ENCODE results near the gene KLC3.
A peak's percentile ranks its signal among the peaks of the same experiment; 100 is the strongest.

KLC3 gene

DNA sequence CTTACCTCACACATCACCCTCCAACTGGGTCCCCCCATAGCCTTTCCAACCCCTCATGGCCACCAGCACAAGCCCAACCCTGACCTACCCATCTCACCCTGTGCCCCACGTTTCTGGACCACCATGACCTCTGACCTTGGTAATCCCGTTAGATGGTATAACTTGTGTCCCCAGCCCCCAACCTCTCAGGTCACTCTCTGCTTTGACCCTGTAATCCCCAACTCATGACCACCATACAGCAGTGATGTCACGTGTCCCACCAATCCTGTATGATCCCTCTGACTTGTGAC is 8.5 kb downstream of the KLC3 start:
- DNase-seq (ENCODE audit: low read depth) = no peak

DNA sequence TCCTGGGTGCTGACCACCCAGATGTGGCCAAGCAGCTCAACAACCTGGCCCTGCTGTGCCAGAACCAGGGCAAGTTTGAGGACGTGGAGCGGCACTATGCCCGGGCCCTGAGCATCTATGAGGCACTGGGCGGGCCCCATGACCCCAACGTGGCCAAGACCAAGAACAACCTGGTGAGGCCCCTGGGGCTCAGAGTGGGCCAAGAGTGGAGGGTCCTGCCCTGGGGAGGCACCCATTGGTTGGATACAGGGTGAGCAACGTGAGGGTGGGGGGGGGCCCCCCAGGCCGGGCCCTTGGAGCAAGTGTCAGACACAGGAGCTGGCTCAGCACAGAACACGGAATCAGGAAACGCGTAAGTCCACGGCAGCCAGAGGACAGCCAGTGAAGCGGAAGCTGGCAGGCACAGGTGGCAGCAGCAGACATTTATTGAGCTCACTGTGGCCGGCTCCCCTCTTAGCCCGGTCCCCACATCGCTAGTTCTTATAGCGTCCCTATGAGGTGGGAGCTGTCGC is 8.9 kb downstream of the KLC3 start:
- no peak for DNase-seq (ENCODE audit: low read depth)

DNA sequence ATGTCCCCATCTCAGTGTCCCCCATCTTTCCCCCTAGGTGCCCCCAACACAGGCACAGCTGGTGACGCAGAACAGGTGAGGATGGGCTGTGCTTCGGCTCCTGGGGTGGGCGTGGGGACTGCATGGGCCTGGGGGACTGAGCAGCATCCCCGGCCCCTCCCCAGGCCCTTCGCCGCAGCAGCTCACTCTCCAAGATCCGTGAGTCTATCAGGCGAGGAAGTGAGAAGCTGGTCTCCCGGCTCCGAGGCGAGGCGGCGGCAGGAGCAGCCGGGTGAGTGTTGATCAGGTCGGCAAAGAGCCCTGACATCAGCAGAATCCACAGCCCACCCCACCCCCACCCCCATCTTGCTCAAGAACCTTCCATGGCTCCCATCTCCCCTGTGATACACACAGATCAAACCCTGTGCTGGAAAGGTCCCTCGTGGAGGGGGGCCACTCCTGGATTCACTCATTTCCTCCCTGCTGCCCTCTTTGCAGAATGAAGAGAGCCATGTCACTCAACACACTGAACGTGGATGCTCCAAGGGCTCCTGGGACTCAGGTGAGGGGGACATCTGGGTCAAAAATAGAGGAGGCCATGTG is 10.0 kb downstream of the KLC3 start:
- no peak for DNase-seq (ENCODE audit: low read depth)

DNA sequence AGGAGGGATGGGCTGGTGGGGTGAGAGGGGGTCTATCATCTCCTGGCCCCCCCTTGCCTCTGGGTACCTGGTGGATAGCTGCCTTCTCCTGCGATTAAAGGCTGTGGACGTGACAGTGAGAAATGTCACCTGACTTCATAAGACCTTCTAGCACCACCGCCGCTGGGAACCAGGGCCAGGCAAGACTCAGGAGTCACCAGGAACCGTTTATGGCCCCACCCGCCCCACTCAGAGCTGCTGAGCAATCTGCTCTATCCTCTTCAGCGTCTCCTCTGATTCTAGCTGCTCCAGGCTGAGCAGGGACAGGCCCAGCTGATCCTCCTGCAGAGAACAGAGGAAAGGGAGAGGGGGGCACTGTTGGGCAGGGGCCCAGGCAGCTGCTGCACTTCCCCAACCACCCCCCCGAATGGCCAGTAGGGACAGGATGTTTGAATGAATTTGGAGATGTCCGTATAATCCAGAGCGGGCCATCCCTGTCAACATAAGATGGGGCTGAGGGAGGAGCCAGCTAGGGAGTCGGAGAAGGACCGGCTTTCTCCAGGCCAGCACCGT is 10.9 kb downstream of the KLC3 start:
- no peak for DNase-seq (ENCODE audit: low read depth)

DNA sequence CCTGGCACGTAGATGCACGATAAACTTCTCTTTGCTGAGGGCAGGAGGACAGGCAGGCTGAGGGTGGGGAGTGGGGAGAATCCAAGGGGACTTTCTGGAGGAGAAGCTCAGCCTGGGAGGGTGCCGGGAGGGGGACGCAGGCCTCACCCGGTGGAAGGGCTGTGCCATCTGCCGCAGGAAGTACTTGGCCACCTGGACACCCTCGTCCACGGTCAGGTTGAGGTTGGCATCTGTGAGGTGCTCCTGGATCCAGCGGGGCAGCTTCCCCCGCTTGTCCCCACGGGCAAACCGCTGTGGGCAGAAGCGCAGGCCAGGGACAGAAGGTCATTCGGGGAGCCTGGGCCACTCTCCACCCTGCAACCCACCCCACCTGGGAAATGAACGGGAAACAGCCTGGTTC is 11.5 kb downstream of the KLC3 start:
- DNase-seq (ENCODE audit: low read depth) = no peak

DNA sequence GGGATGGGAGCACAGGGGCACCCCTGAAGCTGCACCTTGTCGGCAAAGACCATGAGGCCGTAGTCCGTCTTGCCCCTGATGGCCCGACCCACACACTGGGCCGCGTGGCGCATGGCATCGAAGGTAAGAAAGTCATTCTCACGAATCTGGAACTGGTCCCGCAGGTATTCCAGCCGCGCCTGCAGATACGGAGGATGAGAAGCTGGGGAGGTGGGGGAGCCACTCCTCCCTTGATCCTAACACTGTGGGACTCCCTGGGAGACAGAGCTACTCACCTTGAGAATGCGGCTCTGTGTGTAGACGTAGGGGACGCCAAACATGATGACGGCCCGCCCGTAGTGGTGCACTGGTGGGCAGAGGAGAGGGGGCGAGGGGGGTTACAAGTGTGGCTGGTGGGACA is 11.9 kb downstream of the KLC3 start:
- no peak for DNase-seq (ENCODE audit: low read depth)

DNA sequence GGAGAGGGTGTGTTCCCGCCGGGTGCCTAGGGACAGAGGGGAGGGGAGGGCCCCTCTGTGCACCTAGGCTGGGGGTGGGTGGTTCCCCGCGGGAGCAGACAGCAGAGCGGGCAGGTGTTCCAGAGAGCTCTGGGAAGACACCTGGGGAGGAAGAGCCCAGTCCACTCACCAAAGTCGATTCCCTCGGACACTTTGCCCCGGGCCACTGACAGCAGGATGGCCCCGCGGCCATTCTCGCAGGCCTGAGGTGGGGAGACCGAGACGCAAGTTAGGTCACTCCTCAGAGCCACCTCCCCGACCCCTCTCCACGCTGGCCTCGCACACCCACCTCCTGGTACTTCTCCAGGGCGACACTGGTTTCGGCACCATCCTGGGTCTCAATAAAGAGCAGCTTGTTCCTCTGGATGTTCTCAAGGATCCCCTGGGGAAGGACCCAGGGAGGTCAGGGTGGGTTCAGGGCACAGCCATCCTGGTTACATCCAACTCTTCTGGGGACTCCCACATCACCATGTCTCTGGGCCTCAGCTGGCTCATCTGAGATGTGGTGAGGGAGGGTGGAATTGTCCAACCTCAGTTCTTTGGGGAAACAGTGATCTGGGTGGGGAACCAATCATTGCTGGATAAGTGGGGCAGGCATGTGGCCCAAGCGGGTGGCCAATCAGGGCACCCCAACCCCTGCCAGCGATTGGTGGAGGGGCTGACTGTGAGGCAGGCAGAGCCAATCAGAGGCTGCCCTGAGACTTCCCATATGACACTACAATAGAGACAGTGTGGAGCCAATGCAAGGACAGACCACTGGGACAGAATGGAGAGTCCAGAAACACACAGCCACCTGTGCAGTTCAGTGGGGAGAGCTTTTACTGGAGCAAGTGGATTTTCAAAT is 12.6 kb downstream of the KLC3 start:
- no peak for DNase-seq (ENCODE audit: low read depth)

DNA sequence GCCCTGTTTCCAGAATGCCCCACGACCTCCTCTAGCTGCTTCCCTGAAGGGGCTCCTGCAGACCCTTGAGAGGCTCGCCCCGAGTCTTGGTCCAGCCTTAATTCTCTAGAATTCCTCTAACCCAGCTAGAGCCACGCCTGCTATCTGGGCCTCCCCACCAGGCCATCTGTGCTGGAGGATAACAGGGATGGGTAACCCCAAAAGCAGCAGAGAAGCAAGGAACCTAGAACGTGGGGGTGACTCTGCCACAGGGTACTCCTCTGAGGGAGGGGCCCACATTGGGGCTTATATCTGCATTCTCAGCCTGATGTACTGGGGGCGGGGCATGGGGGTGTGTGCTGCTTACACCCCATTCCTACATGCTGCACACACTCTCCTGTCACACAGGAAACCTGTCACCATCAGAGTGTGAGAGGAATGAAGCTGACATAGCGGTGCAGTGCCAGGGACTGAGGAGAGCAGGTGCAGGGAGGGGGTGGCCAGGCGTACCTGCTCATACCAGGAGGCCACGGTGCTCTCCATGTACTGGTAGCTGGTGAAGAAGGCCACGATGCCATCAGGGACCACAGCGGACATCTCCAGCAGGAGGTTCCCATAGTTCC is 13.8 kb downstream of the KLC3 start:
- no peak for DNase-seq (ENCODE audit: low read depth)

DNA sequence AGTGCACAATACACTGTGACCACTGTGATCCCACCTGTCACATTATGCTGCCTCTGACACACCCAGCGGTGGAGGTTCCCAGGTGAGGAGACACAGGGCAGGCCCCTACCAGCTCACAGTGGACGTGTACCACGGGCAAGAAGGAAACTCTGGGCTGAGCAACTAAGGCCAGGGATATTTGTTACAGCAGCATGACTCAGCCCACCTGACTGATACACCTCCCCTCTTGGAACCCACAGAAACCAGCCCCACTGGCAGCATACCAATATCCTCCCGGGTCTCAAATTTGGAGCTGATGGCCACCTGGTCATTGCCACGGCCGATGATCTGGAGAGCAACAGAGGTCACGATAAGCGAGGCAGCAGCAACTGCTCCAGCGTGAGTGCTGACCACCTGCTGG is 14.9 kb downstream of the KLC3 start:
- DNase-seq (ENCODE audit: low read depth) = no peak

DNA sequence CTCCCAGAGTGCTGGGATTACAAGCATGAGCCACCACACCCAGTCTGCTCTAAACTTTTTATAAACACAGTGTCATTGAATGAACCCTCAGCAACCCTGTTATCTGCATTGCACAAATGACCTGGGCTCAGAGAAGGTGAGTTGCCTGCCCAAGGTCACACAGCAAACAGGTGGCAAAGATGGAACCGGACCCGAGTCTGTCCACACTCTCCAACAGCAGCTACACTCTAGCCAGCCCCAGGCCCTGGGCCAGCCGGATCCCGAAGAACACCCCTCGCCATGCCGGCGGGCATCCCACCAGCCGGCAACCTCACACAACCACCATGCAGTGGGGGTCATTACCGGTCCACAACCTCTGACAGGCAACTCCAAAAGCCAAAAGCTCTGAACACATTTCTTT is 15.4 kb downstream of the KLC3 start:
- no peak for DNase-seq (ENCODE audit: low read depth)

DNA sequence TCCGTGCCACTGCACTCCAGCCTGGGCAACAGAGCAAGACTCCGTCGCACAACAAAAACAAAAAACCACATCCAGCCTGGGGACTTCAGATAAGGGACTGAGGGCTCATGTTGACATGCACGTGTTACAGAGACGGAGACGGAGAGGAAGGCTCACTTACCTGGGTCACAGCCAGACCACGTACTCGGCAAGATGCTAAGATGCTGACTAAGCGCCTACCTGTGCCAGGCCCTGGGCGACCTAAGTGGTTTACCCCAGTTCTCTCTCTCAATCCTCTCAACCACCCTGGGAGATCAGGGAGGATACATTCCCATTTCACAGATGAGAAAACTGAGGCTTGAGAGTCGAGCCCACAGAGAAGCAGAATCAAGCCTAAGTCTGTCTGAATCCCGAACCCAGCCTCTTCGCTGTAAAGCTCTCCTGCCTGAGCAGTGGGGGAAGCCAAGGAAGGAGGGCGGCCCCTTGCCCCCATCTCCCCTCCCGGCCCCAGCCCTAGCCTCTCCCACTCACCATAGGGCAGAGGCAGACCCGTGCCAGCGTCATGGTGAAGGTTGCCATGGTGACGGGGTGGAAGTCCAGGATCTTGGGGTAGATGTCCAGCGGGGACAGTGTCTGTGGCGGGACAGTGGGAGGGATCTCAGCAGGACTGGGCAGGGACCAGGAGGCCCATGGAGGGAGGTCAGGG is 16.4 kb downstream of the KLC3 start:
- no peak for DNase-seq (ENCODE audit: low read depth)

DNA sequence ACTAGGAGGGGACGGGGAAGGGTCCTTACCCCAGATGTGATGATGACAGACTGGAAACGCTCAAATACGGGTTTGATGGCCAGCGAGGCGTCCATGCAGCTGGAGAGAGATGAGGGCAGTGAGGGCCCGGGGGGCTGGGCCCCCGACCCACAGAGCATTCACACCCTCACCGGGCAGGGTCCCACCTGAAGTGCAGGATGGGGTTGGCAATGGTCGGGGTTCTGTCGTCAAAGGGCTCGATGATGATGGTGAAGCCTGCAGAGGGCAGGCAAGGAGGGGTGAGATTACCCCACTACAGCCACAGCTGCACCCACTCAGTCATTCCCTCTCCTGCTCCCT is 16.9 kb downstream of the KLC3 start:
- DNase-seq (ENCODE audit: low read depth) = no peak

DNA sequence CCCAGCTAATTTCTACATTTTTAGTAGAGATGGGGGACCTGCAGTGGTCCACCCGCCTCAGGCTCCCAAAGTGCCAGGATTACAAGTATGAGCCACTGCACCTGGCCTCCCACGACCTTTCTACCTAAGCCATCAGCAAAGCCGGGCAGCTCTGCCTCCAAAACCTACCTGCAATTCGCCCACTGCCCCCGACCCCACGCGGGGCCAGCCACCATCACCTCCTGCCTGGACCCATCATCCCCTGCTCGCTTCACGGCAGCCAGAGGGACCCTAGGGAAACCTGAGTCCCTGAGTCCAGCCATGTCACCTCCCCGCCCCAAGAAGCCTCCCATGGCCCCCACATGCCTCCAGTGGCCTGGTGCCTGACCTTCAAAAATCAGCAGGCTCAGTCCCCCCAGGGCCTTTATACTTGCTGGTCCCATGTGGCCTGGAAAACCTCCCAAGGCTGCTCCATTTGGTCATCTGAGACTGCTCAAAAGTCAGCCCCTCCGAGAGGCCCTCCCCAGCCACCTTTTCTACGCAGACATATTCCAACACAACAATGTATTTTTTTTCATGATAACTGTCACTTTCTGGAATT is 17.8 kb downstream of the KLC3 start:
- no peak for DNase-seq (ENCODE audit: low read depth)

DNA sequence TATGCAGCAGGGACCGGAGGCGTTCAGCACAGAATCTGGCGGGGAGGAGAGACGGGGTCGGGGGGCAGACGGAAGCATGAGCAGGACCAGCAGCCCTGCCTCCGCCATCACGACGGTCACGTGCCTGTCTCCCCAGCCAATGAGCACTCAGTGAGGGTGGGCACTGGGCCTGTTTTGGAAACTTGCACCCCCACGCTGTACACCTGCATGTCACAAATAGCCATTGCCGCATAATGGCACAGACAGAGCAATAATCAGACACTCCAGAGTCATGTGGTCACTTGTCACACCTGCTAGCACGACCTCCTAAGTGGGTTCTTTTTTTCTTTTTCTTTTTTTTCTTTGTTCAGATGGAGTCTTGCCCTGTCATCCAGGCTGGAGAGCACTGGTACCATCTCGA is 21.1 kb downstream of the KLC3 start:
- DNase-seq (ENCODE audit: low read depth) = no peak

DNA sequence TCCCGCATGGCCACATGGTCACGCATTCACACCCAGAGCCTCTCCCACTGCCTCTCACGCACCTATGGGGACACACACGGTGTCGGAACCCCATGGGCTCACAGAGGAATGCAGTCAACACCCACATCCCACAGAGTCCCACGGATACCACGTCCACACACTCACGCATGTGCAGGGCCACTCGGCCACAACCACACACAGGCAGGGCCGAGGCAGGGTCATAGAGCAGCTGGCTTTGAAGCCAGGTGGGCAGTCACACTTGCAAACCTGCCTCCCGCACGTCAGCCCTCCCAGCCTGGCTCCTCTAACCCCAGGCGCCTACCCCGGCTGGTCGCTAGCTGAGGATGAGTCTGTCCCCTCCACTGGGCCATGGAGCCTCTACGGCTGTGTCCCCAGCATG is 21.7 kb downstream of the KLC3 start:
- no peak for DNase-seq (ENCODE audit: low read depth)

DNA sequence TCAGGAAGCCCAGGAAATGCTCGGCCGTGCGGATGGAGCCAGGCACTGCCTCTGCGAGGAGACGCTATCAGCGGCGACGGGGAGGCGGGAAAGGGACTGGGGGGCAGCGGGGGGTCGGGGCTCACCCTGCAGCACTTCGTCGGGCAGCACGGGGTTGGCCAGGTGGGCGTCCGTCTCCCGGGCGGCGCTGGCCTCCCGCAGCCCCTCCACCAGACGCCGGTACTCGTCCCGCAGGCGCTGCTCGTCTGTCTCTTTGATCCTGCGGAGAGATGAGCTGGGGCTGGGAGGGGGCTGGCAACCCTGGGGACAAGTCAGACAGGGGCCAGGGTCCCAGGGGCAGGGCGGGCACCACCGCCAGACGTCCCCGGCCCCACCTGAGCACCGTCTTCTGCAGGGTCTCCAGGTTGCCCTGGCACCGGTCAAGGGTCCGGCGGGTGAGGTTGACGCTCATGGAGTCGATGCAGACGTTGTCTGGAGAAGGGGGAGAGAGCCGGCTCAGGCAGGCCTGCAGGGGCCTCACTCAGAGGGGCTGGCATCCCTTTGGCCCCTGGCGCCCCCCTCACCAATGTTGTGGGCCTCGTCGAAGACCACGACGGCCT is 23.4 kb downstream of the KLC3 start:
- no peak for DNase-seq (ENCODE audit: low read depth)

DNA sequence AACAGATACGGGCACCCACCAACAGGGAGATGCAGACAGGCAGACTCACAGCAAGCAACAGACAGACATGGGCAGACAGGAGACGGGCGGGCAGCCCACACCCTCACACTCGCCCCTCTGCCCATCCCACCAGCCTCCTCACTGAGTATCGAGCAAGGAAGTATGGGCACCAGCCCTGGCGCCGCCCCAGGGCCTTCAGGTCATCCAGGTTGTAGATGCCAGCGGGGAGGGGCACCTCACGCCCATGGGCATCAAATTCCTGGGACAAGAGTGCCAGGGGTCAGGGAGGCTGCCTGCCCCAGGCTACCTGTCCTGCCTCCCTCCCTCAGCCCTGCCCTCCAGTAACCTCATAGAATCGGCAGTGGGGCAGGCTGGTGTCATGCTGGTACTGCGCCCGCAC is 24.1 kb downstream of the KLC3 start:
- DNase-seq (ENCODE audit: low read depth) = no peak

DNA sequence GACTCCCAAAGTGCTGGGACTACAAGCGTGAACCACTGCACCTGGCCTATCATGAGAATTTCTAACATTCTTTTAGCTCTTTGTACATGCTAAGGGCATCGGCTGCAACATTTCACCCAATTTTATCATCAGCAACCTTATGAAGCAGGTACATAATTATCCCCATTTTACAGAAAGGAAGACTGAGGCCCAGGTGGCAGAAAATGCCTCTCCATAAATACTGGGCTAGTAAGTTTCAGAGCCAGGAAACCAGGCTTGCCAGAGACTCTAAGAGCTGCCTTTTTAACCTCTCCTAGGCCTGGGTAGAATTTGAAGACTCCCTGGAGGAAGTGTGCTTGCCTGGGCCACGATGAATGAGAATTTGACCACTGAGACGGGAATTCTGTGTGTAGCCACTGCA is 27.6 kb downstream of the KLC3 start:
- DNase-seq (ENCODE audit: low read depth) = no peak

DNA sequence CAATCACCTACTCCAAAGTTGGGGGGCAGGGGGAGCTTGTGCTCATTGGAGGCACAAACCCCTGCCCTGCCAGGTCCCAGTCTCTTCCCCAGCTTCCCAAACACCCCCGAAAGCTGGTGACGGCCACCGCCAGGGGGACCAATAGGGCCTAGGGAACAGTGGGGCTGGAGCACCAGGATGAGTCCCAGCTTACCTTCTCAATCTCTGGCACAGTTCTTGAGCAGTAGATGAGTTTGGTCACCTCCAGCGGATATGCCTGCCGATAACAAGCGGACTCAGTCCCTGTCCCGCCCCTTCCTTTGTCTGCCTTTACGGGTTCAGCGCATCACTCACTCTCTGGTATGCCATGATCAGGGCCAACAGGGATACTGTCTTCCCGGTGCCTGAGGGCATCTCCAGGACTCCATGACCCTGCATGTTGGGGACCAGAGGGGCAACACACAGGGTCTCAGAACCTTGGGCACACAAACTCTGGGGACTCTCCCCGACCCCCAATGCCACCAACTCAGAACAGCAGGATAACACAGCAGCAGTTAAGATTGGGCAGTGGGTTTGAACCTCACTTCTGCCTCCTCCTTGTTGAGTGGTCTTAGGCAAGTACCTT is 28.3 kb downstream of the KLC3 start:
- DNase-seq (ENCODE audit: low read depth) = no peak

DNA sequence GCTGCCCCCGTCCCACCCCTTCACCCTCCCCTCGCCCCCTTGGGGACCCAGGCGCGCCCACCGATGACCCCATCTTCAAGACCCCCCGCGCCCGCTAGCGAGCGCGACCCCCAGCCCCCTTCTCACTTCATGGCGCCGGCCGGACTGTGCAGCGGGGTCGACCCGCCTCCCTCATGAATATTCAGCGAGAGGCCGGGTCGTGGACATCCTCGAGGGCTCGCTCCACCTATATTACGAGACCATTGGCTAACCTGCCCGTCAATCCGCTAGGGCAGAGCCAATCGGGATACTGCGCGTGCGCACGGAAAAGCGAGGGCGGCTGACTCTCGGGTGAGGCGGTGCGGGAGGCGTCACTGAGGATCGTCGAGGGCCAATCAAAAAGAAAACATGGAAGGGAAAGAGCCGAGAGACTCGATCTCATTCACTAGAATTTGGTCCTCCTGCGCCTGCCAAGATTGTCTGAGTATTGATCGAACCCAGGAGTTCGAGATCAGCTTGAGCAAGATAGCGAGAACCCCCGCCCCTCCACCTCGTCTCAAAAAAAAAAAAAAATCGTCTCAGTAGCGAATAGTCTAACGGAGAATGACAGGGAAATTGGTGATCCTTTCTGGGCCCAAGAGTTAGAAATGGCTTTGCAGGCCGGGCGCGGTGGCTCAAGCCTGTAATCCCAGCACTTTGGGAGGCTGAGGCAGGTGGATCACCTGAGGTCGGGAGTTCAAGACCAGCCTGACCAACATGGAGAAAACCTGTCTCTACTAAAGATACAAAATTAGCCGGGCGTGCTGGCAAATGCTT is 30.1 kb downstream of the KLC3 start, which contains the start of gene ERCC2:
ERCC2 (minus strand) TSS at position 164 of the 795 bp plus-strand sequence; CDS start at position 131, 33 bp downstream.
- peak; percentile 99 for DNase-seq (ENCODE audit: low read depth)
